Measurements from ENCODE around the gene CFI. TPM values are rescaled to one million over a fixed set of nuclear protein-coding genes. Genes with fewer than 3 reads are reported as not detected.

The CFI gene
- total and polyA plus RNA-seq, 2 of the 4 experiments (the other 2 are of a cell fraction) = 0.12 to 0.18 TPM

- intact Hi-C loops (cut with micrococcal nuclease) = loop anchor here (2.0 to 5.0 kb wide), 3 partner anchors 27 to 298 kb away; partner anchors contain the start of genes CASP6, GAR1 and SEC24B
- DNase-seq (peak; percentile 56), ATAC-seq (ENCODE audit: low read depth) (peak; percentile 96)
- no peak within 1 kb of the TSS; the same call in 2 of the 3 replicates for H2BK15ac ChIP-seq (ENCODE audit: low read depth, low read length)
- H3K27me3 ChIP-seq (ENCODE audit: control insufficient read depth, insufficient read depth, low read length) = no peaks in the 10 kb centered on the region
- BruUV-seq (replicated peaks) = no TSS peak
- ChIA-PET CTCF (no interaction called here), POLR2A (ENCODE audit: unreplicated experiment) (interaction anchor here (0.7 kb wide), 1 partner anchor 26 kb away, joined by 4 read pairs; no protein-coding TSS in a partner anchor)
- H3K9me3 ChIP-seq (ENCODE audit: control insufficient read depth, insufficient read depth, low read length) = no peaks in the 10 kb centered on the region
- peak within 1 kb of the TSS; percentile 9 for H2BK5ac ChIP-seq (ENCODE audit: low read depth, low read length, poor library complexity, severe bottlenecking)
- H2AK5ac ChIP-seq (ENCODE audit: low read depth, low read length) = no peak within 1 kb of the TSS
- H4K5ac ChIP-seq (ENCODE audit: low read depth, low read length) = peak within 1 kb of the TSS; percentile 7; the same call in 1 of the 2 replicates
- in situ Hi-C loops (cut with MboI; ENCODE audit: low sequenced_read_pairs) = loop anchor here (10.0 kb wide), 1 partner anchor 295 kb away; the partner anchor contains the start of gene SEC24B
- no peaks in the 10 kb centered on the region for H3K36me3 ChIP-seq (ENCODE audit: control insufficient read depth, insufficient read depth, low read length)
- H4K8ac ChIP-seq (ENCODE audit: low read depth in 2 of 2, low read length in 2 of 2) = peak within 1 kb of the TSS; percentile 69 to 94
- no peak; the same call in 1 of the 2 replicates for TF ChIP-seq CEBPB (IDR thresholded peaks at IDR 0.05; ENCODE audit: low read depth, low read length)
- TF ChIP-seq MXI1 (IDR thresholded peaks at IDR 0.05; ENCODE audit: borderline replicate concordance, low read depth, low read length) = peak; percentile 44; the same call in 1 of the 2 replicates
- peak; percentile 79 for TF ChIP-seq USF2 (IDR thresholded peaks at IDR 0.05; ENCODE audit: low read depth, low read length)
- TF ChIP-seq BHLHE40 (IDR thresholded peaks at IDR 0.05; ENCODE audit: low read depth, low read length) = peak; percentile 45; the same call in 1 of the 2 replicates
- TF ChIP-seq CTCF (conservative IDR thresholded peaks at IDR 0.05; ENCODE audit: low read depth, low read length) = no peak
- H3K9me1 ChIP-seq (ENCODE audit: insufficient read depth, low read length) = peaks cover 4% of the 10 kb centered on the region
- 5% methylated on average over 11 of the region's 83 CpGs; no CpG with 5 or more reads in 1 of the 2 experiments for WGBS, 2 experiments (ENCODE audit: extremely low coverage in 2 of 2, insufficient read length in 1 of 2)
- peaks cover 5% of the 10 kb centered on the region; the same call in 1 of the 2 replicates for H3K4me1 ChIP-seq (ENCODE audit: control insufficient read depth, insufficient read depth, low read length)
- peak within 1 kb of the TSS; percentile 93 for H3K4me3 ChIP-seq (ENCODE audit: insufficient read depth, low read depth, low read length)
- dilution Hi-C loops (cut with HindIII; ENCODE audit: low sequenced_read_pairs, unreplicated experiment) = no loop called here
- peak within 1 kb of the TSS; percentile 65 for H3K9ac ChIP-seq (ENCODE audit: low read depth, low read length)
- peak within 1 kb of the TSS; percentile 100 for H3K4me2 ChIP-seq (ENCODE audit: low read depth, low read length)
- no peak within 1 kb of the TSS; the same call in 1 of the 2 replicates for H3K18ac ChIP-seq (ENCODE audit: low read depth, low read length)
- H2BK120ac ChIP-seq (ENCODE audit: low read depth, low read length) = peak within 1 kb of the TSS; percentile 58; the same call in 1 of the 2 replicates
- peak within 1 kb of the TSS; percentile 44 for H2AK9ac ChIP-seq (replicated peaks; ENCODE audit: low read depth, low read length, poor library complexity)
- H3K23ac ChIP-seq (ENCODE audit: low read depth, low read length) = peak within 1 kb of the TSS; percentile 41
- no peak within 1 kb of the TSS; the same call in 1 of the 2 replicates for H3K56ac ChIP-seq (ENCODE audit: extremely low read depth, insufficient read depth, low read length)
- H4K91ac ChIP-seq (ENCODE audit: insufficient read depth, low read depth, low read length) = peak within 1 kb of the TSS; percentile 34
- no peak within 1 kb of the TSS for H2BK20ac ChIP-seq (ENCODE audit: low read depth, low read length)
- H3K79me1 ChIP-seq (ENCODE audit: low read depth in 1 of 2, low read length in 2 of 2) = peaks cover 17 to 19% of the 10 kb centered on the region in 2 experiments
- peak within 1 kb of the TSS; percentile 76 for H3K4ac ChIP-seq (ENCODE audit: low read depth, low read length)
- peak within 1 kb of the TSS; percentile 99 for H2AFZ ChIP-seq (replicated peaks; ENCODE audit: low read length, poor library complexity)
- H3K27ac ChIP-seq (ENCODE audit: insufficient read depth, low read length) = peak within 1 kb of the TSS; percentile 42
- peak within 1 kb of the TSS; percentile 88 for H3K14ac ChIP-seq (replicated peaks; ENCODE audit: low read depth, low read length)
- no peaks in the 10 kb centered on the region for H4K20me1 ChIP-seq (ENCODE audit: insufficient read depth, low read length)
Observed at GRCh38 chr4:109729718-109730618, 71.8 kb downstream of the CFI start, which contains the start of gene PLA2G12A. PLA2G12A (minus strand) TSS chr4:109730070; CDS start chr4:109729809, 261 bp downstream.
